Astrocyte (in vitro differentiated cells and primary cell): ENCODE data around the gene IGF2BP3.

ENCODE experiments used
- EZH2 ChIP-seq: IDR thresholded peaks from 2 replicates; pipeline ENCODE4 v1.6.1; 2012; ENCODE audit warnings: mild to moderate bottlenecking, low read length, inconsistent platforms; ENCODE audit not compliant: insufficient read depth
- TF ChIP-seq, protein P1 (sequence below): IDR thresholded peaks from 2 replicates; pipeline ENCODE4 v1.5.1; 2011; ENCODE audit warnings: low read depth, mild to moderate bottlenecking, inconsistent platforms, low read length, moderate library complexity; ENCODE audit not compliant: insufficient read depth

DNA sequence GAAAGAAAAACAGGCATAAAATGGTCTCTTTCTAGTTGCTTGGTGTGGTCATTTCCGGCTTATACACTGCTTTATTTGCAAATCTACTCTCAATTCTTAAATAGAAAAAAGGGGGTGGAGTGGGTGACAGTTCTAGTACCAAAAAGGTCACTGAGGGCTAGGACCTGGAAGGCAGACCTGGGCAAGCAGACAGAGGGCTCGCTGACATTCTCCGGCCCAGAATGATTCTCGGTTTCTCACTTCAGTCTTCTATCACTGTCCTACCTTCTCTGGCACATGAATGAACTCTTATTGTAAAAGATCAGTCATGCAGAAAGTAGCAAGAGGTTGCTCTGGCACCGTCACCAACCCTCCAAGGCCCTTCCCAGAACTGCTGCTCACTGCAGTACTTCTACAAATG lies 117.1 kb downstream of the IGF2BP3 start:
- TF ChIP-seq, protein P1, sequence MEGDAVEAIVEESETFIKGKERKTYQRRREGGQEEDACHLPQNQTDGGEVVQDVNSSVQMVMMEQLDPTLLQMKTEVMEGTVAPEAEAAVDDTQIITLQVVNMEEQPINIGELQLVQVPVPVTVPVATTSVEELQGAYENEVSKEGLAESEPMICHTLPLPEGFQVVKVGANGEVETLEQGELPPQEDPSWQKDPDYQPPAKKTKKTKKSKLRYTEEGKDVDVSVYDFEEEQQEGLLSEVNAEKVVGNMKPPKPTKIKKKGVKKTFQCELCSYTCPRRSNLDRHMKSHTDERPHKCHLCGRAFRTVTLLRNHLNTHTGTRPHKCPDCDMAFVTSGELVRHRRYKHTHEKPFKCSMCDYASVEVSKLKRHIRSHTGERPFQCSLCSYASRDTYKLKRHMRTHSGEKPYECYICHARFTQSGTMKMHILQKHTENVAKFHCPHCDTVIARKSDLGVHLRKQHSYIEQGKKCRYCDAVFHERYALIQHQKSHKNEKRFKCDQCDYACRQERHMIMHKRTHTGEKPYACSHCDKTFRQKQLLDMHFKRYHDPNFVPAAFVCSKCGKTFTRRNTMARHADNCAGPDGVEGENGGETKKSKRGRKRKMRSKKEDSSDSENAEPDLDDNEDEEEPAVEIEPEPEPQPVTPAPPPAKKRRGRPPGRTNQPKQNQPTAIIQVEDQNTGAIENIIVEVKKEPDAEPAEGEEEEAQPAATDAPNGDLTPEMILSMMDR, result no peak
- no peak for TF ChIP-seq EZH2
